ENCODE data around the gene OSBPL5.

Gene OSBPL5

DNA sequence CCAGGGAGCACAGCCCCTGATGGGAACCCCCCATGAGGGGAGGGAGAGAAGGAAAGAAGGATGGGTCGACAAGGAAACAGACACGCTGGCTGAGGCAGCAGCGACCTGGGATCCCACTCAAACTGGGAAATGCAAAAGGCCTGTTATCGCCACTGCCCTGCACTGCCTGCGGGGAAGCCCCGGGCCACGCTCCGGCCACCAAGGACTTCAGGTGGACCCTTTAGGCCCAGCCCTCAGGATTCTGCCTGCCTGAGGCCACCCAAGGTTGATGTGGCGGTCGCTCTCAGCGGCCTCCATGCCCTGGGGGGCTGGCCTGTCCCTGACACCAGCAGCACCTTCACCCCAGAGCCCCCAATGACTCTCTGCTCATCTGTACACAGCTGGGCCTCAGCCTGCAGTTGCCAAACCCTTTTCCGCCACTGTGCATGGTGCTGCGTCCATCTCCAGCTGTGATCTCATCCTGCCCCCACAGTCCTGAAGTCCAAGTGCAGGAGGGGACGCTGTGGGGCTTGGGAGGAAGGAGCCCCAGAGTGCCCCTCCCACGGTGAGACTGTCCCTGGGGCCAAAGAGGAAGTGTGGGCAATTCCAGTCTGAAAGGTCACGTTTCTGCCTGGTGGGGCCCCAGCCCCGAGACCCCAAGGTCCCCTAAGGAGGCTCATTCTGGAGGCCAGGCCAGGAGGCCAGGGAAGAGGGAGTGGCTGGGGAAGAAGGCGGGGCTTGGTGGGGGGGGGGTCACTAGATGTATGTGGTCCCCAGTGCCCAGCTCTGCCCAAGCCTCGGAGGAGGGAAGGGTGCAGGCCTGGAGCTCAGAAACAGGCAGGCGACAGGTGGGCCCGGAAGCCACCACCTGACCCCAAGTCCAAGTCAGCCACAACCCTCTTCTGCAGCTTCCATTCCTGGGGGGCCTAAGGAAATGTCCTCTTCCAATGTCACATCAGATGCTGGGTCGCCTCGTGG is 31.6 kb downstream of the OSBPL5 start:
- DNase-seq, result no peak

DNA sequence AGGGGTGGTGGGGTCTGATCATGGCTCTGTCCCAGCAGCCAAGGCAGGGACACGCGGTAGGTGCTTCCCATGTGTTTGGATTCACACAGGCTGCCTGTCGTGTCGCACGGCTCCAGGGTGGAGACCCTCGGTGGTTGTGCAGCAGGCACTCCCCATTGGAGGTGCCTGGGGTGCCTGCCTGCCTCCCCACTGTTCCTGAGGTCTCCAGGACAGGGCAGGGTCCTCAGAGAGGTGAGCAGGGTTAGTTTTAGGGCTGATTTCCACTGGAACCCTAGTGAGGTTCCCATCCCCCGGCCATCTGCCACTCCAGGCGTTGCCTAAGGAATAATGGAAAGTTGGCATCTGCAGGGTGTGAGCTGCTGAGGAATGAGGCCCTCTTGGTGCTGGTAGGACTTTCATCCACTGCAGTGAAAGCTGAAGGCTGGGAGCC is 32.3 kb downstream of the OSBPL5 start:
- no peak for DNase-seq

DNA sequence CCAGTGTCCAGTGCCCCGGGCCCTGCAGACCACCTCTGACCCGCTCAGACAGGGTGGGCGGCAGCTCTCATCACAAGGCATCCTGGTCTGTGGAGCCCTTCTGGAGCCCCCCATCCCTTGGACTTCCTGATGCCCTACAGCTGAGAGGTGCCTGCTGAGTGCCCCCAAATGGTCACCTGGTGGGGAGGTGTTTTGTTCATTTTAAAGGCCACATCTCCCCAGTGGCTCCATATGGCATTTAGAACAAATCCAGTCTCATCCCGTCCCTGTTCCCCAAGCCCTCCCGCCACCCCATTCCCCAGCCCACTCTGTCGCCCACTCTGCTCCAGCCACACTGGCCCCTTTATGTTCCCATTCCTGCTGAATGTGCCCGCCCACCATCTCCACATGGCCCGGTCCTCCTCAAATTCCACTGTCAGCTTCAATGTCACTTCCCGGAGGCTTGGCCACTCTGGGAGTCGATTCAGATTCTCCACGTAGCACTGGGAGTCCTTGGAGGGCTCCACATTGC is 32.8 kb downstream of the OSBPL5 start:
- DNase-seq, result no peak

DNA sequence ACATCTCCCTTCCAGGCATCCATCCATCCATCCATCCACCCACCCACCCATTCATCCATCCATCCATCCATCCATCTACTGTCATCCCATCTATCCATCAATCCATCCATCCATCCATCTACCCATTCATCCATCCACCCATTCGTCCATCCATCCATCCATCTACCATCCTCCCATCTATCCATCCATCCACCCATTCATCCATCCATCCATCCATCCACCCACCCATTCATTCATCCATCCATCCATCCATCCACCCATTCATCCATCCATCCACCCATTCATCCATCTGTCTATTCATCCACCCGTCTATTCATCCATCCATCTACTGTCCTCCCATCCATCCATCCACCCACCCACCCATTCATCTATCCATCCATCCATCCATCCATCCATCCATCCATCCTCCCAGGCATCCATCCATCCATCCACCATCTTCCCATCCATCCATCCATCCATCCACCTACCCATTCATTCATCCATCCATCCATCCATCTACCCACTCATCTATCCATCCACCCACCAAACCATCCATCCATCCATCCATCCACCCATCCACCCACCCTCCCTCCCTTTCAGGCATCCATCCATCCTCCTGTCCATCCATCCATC is 33.7 kb downstream of the OSBPL5 start:
- no peak for DNase-seq

DNA sequence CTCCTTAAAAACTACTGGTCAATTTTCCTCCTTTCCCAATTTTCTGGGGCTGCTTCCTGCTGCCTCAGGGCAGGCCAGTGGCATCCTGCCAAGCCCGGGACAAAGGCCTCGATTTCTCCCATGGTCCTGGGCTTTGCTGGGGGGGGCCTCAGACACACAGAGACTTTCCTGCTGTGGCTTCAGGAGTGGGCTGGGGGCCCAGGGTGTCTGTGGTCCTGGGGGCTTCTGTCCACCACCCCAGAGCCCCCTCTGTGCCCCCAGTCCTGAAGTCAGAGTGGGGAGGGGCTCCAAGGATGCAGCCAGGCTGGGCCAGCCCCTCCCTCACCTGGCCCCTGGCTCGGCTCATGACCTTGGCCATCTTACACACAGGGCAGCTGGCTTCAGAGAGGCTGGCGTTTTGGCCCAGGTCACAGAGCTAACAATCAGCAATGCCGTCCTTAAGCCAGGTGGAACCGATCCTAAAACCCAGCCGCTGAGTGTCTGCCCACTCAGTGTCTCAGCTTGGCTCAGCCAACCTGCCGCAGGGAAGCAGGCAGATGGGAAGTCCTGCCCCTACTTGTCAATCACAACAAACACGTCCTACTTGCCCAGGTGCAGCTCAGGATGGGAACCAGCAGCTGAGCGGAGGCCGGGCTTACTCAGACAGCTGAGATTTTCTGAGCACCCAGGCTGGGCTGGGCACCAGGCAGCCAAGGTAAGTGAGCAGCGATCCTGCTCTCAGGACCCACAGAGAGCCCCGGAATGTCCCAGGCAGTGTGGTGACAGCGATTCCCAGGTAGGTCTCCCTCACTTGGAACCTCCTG is 34.6 kb downstream of the OSBPL5 start:
- peak; percentile 26 for DNase-seq

DNA sequence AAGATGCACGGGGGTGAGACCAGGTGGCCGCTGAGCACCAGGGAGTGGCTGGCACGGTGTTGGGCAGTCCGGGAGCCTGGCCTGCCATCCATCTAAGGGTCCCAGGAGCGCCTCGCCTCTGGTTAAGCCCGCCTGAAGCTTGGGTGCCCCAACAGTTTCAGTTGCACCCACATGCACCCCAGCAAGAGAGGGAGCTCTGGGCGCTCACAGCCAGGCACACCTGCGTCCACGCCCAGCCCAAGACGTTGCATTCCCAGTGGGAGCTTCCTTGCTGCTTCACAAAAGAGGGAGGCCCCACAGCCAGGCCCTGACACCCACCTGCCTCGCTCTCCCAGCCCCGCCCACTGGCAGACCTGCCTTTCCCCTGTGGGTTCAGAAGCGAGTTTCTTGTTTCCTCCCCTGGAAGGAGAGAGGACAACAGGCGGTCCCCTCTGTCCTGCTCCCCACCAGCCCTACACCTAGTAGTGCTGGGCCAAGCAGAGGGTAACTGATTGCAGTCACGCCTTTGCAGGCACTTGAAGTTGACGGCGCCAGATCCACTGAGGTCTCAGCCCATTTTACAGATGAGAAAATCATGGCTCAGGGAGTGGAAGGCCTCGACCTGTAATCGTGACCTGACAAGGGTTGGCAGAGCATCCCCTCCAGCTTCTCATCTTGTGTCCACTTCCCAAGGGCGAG is 35.4 kb downstream of the OSBPL5 start:
- DNase-seq, result no peak

DNA sequence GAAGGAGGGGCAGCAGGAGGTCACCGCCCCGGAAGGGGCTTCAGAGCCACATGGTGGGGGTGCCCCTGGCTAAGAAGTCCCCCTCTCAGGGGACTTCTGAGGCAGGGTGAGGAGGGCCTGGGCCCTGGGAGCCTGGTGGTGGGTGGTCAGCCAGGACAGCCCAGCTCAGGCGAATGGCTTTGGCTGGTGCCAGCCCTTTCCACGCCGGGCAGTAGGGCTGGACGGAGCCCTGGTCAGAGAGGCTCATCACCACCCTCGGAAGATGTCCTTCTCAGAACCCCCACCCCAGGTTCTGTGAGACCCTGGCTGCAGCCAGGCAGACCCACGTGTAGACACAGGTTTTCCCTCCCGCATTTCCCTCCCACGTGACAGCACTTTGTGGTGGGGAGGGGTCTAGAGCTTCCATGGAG is 35.9 kb downstream of the OSBPL5 start:
- no peak for DNase-seq

DNA sequence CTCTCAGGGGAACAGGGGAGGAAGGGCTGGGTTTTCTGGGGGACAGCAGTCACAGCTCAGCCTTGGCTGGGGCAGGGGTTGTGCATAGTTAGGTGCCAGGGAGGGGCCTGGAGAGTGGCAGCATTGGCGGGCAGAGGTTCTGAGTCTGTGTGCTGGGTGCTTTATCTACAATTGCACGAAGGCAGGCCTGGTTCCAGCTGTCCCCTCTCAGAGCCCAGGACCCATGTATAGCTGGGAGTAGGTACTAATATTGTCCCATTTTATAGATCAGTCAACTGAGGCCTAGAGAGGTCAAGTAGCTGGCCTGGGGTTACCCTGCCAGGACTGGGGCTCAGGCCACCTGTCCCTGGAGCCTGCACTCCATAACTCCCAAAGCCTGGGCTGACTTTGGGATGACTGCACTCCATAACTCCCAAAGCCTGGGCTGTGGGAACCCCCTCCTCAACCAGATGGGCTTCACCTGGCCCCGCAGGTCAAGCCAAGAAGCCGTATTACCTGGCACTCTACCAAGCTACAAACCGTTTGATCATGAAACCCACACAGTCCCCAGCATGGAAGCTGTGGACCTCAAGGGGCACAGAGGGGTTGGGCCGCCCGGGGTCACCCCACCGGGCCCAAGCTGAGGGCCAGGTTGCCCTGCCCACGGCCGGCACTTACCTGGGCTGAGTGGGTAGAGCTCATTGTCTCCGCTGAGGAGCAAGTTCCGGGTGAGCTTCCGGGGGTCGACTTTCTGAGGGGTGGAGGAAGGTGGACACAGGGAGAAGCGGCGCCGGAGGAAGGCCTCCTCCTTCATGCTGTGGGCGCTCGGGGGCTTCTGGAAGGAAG is 36.5 kb downstream of the OSBPL5 start:
- DNase-seq, result no peak

DNA sequence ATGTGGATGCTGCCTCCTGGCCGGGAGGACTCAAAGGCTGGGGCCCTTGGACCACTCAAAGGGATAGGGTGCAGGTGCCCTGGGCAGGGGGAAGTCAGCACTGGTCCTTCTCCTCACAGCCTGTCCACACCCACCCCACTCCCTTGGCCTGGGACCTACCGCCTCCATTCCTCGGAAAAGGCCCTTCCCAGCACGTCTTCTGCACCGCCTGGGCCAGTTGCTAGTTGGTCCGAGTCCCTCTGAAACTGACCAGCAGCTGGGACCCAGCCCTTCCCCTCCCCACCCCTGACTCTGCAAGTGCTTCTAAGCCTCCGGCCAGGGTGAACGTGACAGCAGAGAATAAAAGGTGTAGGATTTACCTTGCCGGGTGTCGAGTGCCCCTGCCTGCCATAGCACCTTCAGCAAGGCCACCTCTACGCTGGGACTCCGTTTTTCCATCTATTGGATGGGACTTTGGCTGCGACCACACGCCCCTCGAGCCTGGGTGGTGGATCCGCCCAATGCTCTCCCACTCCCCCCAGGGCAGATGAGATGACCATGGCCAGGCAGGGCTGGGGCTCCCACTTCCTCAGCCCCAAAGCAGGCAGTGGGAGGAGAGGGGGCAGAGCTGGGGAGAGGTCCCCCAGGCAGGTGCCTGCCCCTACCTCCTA is 37.3 kb downstream of the OSBPL5 start:
- DNase-seq, result no peak

DNA sequence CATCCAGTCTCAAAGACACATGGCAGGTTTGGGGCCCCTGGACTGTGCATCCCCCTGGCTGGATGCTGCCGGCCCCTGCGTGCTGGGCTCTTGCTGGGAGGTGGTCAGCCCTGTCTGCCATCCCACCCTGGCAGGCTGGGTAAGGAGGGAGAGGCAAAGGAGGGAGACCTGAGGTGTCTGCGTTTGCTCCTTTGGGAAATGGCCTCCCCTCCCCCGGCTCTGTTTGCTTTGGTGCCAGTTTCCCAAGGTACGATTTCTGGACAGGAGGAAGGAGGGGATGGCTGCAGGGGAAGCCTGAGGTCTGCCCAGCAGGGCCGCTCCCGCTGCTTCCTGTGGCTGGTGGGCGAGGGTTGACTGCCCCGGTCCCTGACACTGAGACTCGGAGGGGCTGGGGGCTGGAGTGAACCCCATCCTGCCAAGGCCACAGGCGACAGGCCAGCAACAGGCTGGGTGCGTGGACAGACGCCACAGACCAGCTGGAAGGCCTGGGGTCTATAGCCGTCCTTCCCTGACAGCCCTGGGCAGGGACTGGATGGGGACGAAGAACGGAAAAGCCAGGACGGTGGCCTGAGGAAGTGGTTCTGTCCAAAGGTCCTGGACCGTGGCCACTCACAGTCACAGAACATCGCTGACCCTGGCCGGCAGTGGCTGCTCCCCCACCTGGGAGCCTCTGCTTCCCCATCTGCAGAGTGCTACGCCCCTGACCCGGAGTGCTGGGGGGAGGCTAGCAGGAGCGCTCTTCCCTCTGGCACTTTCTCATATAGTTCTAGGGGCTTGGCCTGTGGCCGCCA is 38.0 kb downstream of the OSBPL5 start:
- DNase-seq, result no peak

DNA sequence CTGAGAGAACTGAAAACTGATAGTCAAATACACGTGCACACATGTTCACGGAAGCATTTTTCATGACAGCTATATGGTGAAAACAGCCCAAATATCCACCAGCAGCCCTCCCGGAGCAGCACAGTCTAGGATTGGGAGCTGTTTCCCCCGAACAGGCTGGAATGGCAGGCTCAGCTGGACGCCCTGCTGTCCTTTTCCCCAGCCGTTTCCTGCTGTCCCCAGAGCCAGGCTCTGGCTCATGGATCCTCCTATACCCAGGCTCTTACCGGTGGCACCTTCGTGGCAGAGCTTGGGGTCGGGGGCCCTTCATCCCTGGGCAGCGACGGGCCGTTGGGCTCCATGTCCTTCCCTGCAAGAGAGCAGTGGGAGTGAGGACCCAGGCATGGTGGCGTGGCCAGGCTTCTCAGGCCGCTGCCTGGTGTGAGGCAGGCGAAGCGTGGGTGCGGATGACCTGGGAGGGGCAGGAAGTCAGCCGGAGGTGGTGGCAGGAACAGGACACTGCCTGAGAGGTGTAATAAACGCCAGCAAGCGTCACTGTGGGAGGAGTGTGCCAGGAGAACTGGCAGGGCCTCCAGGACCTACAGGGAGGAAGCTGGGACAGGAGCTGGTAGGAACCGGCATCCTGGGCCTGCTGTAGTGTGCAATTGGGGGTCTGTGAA is 38.8 kb downstream of the OSBPL5 start:
- DNase-seq, result no peak

DNA sequence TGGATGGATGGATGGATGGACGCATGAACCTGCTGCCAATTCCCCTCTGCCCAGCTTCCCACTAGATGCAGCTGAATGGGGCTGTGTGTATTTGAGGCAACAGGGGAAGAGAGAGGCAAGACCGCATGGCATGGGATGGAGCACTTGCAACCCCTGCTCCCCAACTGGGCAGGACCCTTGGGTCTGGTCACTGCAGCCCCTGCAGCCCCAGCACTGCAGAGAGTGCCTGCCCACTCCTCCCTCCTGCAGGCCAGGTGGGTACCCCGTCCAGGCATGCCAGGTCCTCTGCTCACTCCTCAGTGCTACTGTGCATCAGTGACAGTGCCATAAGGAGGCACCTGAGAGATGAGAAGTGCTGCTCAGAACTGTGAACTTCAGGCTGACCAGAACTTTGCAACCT is 40.3 kb downstream of the OSBPL5 start:
- no peak for DNase-seq

DNA sequence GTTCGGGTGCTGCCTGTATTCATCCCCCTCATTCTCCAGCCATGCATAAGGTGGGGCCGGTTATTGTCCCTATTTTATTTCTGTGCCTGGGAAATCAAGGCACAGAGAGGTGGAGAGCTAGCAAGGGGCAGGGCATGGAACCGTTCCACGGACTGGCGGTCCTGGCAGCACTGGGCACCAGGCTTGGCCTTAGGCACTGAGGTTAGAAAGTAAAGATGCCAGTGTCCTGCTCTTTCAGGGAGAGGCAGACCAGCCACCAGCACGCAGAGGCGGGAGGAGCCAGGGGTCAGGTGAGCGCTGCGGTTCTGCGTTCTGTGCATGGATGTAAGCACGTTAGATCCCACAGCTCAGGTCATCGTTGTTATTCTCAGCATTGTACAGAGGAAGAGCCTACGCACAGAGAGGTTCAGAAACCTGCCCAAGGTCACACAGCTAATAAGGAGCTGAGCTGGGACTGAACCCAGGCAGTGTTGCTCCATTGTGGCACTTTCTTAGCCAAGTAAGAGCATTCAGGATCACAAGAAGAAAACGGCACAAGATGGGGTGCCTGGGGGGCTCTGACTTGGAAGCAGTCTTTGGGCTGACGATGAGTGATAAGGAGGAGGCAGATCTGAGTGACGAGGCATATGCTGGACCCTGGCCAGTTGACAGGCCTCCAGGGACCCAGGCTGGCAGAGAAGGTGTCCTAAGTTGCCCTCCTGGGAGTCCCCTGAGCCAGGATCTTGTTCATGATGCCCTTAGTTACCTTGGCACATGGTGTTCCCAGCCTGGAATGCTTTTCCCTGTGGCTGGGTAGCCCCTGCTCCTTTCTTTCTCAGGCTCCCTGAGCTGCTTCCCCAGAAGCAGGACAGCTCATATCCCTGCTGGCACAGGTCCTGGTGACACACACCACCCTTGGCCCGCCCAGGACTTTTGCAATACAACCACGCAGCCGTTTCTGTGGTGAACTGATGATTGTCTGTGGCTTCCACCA is 41.1 kb downstream of the OSBPL5 start:
- no peak for DNase-seq

DNA sequence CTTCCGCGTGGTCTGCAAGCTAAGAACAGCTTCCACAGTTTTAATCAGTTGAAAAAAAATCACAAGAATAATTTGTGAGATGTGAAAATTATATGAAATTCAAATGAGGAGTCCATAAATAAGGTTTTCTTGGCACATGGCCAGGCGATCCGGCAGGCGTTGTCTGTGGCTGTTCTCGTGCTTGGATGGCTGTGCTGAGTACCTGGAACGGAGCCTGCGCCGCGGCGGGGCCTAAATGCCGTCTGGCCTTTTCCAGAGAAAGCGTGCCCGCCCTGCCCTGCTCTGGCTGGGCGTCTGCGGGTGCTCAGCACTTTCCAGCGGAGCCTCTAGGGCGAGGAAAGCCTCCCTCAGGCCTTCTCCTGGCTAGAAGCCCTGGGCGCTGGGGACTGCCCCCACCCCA is 41.8 kb downstream of the OSBPL5 start:
- no peak for DNase-seq

DNA sequence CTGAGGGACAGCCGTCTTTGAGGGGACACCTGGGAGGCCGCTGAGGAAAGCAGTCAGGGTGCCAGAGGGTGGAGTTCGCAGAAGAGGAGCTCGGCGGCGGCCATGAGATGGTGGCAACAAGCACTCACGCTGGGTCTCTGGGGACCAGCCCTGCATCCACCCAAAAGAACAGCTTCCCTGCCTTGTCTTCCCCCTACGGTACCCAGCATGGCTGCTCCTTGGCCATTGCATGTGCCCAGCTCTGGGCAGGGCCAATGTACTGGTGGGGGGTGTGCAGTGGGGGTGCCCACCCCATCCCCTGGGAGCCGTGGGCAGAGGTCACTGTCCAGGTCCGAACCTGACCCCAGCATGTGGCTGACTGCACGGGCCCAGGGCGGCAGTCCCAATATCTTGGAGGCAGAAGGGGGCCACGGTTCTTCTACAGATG is 42.3 kb downstream of the OSBPL5 start:
- DNase-seq, result no peak

DNA sequence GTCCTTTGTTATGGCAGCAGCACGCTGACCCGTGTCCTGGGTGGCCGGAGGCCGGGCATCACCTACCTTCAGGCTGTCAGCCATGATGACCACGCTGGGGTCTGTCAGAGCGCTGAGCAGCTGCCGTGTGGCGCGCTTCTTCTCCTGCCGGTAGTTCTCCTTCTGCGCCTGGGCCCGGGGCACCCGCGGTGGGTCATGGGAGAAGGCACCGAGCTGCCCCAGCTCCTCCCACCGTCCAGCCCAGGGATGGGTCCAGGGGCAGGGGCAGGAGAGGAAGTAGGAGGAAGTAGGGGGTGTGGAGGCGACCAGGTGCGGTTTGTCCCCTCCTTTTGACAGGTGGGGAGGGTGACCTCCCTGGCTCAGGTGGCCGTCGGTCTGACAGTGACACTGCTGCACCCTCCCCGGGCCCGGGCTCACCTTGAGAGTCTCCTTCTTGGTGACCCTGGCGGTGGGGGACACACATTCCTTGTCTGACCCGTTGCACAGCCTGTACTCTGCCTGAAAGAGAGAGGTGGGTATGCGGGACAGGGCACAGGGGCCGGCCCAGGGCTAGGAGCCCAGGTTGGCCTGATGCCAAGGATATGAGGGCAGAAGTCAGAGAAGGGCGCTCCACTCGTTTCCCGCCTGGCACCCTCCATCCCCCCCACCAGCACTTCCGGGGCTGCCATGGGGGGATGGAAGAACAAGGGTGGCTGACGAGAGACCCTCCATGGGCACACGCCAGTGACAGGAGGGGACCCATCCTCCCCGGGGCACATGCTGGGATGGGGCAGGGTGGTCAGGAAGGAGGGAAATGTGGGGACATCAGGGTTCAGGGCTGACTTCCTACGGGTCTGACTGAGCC is 43.0 kb downstream of the OSBPL5 start:
- DNase-seq, result no peak

DNA sequence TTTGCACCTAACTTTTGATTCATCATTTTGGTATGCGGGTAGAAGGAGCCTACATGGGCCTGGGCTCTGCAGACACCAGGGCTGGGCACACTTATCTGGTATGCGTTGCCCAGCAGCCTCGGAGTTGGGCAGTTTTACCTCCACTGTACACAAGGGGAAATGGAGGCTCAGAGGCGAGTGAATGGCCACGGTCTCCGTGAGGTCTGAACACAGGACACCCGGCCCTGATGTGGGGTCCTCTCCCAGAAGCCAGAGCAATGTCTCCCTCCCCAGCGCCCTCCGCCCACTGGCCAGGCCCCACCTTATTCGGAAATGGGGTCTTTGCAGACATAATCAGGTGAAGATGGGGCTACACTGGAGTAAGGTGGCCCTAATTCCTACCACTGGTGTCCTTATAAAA is 43.7 kb downstream of the OSBPL5 start:
- no peak for DNase-seq
